ENCODE data around the gene CGNL1.

CGNL1 gene

DNA sequence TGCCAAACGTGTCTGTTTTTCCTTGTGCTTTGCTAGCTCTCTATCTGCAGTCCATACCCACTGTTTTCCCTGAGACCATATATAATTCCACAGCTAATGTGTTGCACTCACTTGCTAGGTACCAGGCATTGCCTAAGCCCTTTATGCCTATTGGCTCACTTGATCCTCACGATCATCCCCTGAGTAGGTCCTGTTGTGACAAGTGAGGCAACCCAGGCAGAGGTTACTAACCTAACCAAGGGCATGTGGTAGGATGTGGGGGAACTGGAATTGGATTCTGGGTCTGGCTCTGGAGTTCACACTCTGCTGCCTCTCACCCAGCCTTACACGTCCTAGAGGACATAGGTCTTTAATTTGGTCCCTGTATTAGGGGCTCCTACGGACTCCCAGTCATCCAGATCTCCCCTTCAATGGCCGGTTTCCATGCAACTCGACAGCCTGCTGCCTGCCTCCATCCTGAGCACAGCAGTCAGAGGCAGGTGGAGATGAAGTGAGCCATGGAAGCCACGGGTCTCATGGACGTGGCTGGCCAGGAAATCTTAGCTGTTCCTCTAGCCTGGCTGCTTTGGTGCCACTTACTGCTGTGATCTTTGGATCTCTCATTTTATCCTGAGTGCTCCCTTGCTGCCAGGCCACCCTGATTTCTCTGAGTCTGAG is 176.5 kb downstream of the CGNL1 start:
- no peak for DNase-seq

DNA sequence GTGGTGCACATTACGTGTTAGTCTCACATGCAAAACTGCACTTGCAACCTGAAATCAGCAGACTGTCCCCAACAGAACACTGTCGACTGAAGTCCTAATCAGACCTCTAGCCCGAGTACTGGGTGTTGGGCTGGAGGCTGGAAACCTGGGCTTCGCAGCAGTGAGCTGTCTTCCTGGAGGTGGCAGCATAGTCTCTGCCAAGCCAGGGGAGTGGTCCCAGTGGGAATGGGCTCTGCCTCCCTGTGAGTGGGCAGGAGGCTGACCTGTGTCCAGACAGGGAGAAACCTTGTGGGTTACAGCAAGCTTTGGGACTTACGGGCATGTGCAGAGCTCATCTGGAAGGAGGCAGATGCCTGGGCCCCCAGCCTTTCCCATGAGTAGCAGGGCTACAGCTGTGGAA is 177.2 kb downstream of the CGNL1 start:
- no peak for DNase-seq

DNA sequence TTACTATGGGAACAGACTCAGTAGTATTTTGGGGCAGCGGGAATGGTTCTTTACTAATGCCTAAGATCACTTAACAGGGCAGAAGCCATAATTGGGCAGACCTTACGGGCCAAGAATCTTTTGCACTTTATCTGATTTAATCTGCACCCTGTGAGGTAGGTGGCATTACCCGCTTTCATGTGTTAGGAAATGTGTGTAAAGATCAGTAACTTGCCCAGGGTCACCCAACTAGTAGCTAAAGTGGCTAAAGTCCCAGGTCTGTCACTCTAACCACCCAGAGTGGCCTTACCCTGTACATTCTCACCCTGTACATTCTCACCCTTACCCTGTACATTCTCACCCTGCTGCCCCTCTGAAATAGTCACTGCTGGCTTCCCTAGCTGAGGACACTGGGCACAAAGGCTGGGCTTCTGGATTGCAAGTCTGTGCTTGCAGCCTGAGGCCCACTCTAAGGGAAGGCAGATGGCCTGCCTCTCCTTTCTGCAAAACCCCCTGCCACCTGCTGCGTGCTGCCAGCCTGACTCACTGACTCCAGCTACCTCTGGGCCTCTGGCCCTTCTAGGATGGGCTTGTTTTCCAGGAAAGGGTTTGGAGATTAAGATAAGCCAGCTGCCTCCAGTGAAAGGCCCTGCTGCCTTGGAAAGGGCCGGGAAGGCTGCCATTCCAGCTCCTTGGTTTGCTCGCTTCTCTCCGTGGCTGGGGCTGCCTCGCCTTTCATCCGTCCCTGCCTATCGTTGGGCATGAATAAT is 177.9 kb downstream of the CGNL1 start:
- DNase-seq: no peak

DNA sequence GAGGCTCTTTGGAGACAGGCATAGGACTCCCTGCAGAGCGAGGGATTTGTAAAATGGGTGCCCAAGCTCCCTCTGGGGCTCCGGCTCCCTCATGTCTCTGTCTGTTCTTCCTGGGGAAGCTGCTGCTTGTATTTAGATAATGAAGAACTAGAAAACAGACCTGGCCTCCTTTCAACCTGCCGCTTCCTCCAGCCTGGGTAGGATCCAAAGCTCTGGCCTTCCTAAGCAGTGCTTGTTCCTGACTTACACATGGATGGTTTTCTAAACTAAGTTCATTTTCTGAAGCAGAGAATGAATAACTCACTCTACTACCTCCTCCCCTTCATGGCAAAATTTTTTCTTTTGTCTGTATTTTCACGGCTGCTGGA is 178.5 kb downstream of the CGNL1 start:
- DNase-seq: no peak

DNA sequence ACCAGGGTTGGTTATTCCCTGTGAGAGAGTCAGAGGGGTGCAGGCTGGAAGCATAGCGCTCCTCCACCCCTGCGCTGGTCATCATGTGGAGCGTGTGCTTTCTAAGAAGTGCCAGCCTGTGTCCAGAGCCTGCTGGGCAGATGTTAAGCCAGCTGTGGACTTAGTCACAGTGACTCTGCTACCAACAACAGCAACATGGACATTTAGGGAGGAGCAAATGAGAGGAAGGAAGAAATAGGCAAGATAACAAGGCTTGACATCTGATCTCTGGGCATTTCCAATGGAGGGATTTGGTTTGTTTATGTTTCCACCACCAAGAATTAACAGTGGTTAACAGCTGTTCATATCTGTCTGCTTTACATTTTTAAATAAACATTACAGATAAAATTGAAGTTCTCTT is 179.0 kb downstream of the CGNL1 start:
- DNase-seq: no peak

DNA sequence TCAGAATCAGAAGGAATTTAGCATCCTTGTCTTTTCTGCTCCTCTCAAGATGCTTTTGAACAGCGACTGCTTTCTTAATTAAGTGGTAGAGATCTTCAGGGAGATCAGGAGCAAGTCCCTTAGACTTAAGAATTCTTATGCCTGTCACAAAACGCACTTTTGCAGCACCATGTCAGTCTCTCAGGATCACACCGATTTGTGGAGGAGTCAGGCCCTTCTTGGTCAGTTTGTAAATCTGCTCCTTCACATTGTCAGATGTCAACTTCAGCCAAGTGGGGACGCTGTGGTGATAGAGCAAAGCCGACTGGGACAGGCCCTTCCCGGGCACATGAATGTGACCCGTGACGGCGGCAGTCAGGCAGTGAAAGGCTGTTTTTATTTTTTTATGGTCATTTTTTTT is 179.7 kb downstream of the CGNL1 start:
- DNase-seq: no peak

DNA sequence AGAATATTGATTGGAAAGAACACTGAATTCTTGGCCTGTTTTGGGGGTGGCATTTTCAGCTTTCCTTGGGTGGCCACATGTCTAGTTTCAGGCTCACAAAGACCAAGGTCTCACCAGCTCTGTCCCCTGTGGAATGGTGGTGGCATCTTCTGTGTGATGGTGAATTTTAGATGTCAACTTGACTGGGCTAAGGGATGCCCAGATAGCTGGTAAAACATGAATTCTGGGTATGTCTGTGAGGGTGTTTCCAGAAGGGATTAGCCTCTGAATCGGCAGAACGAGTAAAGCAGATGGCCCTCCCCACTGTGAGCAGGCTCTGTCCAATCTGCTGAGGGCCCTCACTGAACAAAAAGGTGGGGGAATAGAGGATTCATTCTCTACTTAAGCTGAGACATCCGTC is 181.0 kb downstream of the CGNL1 start:
- DNase-seq: no peak

DNA sequence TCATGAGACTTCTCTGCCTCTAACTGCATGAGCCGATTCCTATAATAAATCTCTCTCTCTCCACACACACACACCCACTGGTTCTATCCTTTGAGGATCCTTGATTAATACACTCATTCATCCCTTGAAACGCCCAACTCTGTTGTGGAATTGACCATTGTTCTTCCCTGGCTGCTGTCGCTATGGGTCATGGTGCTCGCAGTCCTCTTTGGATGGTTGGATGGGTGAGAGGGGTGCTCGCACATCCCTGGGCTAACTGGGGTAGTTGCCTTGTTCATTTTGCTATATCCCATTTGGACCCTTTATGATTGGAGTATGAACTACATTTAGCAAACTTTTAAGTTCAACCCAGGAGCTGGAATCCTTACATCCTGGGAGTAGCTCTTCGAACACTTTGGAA is 181.5 kb downstream of the CGNL1 start:
- no peak for DNase-seq

DNA sequence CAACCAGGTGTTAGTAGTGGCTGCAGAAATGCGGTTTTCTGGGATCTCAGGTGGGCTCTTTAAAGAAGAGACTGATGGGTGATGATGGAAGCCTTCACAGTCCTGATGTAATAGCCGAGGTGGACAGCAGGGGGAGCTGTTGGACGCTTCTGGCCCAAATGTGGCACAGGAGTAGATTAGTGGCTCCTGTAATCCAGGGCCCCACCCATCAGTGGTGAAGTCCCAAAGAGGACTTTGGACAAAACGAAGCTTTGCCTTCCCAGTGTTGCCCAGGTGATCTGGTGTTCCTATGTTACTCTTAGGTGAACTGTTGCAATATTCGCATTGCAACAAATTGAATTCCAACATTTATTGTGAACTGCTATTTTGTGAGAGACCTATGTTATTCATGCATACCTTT is 183.6 kb downstream of the CGNL1 start:
- peak; percentile 71 for DNase-seq

DNA sequence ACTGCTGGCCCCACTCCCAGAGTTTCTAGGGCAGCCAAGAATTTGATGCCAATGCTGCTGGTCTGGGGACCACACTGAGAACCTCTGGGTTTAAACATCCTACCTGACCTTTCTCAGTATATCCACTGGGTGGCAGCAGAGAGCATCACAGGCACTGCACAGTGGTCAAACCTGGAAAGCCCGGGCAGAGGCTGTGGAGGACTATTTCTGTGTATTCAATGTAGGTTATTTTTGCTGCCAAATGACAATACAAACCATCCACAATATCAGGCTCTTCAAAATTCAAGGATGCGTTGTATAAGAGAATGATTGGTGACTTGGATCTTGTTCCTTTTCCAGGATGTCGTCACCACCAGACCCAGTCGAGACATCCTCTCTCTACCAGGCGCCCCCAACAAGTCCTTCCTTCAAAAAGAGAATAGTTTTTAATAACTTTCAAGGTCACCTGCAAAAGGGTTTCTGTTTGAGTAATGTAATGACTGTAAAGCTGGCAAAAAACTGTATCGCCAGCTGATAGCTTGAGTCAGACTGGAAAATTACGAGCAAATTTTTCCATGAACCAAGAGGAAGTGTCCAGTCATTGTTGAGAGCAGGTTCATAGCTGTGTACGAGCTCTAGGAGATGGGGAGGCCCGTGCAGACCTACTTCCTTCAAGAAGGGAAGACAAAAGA is 184.9 kb downstream of the CGNL1 start:
- peak; percentile 55 for DNase-seq

DNA sequence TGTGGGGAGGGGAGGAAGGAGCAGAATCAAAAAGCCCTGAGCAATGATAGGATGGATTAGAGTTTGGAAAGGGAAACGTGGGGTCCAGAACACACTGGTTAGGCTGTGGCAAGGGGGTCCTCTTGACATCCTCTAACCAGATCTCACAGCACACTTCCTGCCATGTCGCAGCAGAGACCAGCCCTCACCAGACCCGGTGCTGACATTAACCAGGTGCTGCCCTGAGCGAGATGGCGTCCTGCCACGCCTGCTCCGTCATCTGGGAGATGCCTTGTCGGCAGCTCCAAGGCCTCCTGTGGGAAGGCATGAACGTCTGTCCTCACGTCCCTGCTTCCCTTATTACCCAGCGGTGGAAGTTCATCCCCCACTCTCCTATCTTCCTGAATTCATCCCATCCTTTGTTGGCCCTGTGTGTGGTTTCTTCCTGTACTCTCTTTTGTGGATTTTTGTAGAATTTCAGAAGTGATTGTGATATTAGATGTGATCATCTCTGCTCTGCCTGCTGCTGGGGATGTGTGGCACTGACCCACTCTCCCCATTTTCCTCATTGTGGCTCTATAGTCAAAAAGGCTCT is 186.0 kb downstream of the CGNL1 start:
- DNase-seq: no peak

DNA sequence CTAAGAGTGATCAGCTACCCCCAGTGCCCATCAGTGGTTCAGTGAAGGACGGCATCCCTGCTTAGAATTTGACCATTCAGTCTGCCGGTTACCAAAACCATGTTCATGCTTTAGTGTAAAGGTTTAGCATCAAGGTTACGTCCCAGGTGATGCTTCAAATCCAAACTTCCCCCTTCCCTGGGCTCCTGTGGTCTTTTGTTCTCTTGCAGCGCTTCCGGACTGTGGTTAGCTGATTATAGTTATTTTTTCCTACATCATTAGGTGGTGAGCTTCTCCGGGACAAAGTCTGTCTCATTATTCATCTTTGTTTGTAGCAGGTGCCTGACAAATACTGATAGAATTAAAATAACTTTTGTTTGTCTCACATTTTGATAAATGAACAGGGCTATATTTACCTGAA is 187.1 kb downstream of the CGNL1 start:
- DNase-seq: no peak

DNA sequence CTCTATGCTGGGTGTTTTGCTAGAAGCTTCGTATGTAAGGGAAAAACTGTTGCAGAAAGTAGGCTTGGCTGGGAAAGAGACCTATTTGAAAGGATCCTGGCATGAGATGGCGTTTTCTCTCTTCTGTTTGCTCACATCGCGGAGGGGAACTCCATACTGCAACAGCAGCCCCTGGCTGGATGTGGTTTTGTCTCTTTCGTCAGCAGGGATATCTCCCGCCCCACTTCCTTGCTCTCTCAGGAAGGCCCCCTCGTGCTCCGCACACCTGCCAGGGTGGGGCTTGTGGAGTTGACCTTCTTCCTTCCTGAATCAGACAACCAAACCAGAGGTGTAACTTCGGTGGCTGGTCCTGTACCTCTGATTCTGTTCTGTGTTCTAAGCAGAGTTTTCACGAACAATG is 189.0 kb downstream of the CGNL1 start:
- DNase-seq: peak; percentile 16

DNA sequence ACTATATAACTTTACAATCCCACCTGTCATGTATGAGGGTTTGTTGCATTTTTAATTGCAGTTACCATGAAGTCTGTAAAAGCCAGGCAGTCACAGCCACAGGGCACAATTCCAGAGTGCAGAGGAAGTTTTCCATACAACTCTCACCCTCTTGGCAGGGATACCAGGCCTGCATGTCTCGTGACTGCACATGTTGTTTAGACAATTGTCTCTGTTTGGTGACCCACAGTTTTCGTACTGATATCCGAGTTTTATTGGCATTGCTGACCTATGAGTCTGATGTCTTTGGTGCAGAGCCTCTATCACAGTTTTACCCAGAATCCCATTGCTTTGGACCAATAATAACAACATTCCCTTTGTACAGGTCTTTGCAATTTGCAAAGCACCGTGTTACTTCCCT is 190.5 kb downstream of the CGNL1 start:
- DNase-seq: no peak

DNA sequence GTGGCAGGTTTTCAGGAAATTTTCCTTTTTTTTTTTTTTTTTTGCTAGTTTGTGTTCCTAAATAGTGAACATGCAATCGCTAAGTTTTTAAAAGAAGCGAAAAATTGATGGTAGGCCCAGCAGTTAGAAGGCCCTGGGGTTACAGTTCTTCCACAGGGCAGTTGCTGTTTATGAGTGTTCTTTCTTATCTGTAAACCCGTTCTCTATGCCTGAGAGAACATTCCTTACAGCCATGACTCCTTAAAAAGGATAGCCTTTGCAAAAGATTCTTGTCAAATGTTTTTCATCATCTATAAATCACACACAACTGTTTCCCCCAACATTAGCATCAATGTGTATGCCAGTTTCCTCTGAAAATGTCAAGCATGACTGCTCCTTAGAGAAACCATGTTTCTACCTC is 191.6 kb downstream of the CGNL1 start:
- DNase-seq: no peak

DNA sequence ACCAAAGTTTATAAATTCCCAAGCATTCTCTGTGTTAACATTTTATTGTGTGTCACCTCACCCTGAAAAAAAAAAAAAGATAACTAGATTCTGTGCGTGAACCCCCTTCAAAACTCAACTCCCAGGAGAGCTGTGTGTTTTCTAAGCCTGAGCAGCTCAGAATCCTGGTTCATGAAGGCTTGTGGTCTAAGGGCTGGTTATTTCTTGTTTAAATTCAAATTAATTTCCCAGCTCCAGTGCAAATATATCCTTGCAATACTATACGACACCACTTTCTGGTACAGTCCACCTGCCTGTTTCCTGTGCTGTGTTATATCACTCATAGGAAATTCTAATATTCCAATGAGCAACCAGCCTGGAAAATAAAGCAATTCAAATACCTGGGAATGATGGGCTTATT is 192.0 kb downstream of the CGNL1 start:
- no peak for DNase-seq

DNA sequence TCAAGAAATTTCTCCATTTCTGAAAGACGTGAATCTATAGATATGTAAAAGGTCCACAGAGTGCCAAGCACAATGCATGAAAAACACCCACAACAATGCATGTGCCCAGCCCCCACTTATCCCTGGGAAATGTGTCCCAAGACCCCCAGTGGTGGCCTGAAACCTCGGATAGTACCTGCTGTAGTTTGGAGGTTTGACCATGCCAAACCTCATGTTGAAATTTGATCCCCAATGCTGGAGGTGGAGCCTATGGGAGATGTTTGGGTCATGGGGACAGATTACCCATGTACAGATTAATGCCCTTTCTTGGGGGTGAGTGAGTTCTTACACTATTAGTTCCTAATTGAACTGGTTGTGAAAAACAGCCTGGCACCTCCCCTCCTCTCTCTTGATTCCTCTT is 194.0 kb downstream of the CGNL1 start:
- no peak for DNase-seq

DNA sequence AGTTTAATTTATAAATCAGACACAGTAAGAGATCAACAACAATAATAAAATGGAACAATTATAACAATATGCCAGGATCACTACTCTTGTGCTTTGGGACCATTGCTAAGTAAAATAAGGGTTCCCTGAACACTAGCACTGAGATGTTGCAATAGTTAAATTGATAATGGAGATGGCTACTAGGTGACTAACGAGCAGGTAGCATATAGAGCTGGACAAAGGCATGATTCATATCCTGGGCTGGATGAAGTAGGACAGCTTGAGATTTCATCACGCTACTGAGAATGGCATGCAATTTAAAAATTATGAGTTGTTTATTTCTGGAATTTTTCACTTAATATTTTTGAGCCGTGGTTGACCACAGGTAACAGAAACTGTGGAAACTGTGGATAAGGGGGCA is 194.7 kb downstream of the CGNL1 start:
- DNase-seq: no peak

DNA sequence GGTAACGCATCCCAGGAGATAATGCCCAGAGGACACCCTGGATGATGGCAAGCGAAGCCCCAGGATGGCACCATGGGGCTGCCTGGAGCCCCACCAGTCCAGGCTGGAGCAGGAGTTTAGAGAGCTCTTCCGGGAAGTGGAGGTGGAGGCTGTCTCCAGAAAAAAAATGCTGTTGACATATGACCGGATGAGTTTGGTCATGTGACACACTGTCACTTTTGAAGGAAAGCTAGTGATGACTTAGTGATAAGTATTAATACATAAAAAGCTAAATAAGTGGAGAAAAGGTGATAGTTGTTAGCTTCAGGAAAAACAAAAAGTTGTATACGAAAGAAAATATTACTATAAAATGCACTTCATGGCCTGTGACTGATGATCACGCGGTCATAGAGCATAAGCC is 195.4 kb downstream of the CGNL1 start:
- DNase-seq: no peak

DNA sequence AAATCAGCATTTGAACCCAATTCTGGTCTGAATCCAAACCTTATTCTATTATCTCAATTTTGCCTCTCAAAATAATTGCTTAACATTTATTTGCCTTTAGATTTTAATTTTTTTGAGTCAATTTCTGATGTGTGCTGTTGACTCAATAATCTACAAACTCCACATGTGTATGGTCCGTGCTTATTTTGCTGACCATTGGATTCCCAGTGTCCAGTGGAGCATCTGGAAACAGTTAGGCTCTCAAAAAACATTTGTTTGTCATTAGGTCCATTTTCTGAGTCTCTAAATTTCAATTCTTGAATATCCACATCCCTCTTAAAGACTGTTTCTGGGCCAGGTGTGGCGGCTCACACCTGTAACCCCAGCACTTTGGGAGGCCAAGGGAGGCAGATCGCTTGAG is 196.2 kb downstream of the CGNL1 start:
- DNase-seq: no peak

DNA sequence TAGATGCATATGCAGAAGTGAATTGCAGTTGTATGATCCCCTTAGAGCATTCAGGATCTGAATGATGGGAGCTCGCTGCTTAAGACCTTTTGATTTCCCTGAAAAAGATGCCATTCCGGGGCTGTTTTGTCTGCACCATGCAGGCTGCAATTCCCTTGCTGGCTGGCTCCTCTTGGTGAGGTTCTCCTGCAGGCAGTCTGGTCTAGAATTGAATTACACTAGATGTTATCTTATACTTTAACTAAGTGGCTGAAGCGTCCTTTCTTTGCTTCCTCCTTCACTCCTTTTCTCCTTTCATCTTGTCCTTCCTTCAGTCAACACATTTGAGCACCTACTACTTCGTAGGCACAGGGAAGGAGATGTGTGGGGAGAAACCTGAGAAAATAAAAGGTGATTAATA is 196.8 kb downstream of the CGNL1 start:
- no peak for DNase-seq

DNA sequence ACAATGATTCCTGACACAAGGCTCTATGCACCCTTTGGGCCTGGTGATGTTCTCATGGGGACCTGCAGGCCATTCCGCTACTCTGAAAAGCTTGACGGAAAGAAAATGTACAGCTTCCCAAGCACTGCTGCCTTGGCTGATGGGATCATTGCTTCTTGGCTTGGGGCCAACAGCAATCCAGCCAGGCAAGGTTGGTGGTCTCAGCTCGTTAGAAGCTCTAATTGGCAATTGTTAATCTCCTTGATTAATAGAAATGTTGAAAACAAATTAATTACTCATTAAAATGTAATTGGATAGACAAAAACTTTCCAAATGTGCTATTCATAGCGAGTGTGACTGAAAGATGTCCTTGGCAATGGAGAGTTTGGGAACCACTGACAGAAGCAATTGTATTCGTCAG is 199.1 kb downstream of the CGNL1 start:
- no peak for DNase-seq

DNA sequence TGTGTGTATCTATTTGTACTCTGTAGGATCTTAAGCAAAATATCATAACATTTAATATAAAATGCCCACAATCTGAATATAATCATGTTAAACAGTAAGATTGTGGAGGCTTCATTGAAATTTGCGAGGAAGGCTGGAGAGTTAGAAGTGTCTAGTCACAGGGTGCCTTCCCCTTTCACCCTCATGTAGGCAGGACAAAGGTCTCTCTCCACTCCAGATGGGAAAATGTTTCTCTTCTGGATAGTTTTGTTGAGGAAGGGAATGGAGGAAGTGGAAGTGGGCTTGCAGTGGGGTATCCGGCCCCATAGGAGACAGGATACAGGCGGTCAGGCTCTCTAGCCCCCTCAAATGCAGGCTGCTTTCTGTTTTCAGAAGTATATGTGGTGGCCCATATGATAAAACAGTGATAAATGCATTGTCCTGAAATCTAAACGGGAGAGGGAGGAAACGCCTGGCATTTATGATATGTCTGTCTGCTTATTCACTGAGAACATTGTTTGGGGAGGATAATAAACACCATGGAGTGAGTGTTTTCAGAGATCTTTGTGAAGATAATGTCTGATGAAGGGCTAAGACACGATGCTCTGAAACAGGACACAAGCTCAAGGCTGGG is 202.1 kb downstream of the CGNL1 start:
- DNase-seq: no peak

DNA sequence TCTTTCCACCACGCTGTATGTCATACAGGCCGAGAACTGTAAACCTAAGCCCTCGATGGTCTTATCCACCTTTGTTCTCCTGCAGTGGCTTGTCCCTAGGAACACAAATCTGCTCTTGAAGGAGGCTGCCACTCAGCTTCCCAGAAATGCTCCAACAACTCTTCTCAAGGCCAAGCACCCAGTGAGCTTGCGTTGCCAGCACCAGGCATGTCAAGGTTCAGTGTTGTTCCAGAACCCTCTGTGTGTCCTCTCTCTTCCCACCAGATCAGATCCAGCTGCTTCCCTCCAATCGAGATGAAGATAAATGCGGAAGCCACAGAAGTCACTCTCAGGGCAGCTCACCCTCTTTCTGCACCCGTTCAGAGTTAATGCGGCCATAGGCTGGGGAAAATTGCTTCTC is 204.1 kb downstream of the CGNL1 start:
- no peak for DNase-seq

All from stimulated activated CD4-positive, alpha-beta T cell treated with anti-CD3 and anti-CD28 coated beads, Interleukin-1b, Interleukin-23, amount 100 ng/mL, for 48 hours (primary cell).